ENCODE results near the gene INHBC.

Gene INHBC

DNA sequence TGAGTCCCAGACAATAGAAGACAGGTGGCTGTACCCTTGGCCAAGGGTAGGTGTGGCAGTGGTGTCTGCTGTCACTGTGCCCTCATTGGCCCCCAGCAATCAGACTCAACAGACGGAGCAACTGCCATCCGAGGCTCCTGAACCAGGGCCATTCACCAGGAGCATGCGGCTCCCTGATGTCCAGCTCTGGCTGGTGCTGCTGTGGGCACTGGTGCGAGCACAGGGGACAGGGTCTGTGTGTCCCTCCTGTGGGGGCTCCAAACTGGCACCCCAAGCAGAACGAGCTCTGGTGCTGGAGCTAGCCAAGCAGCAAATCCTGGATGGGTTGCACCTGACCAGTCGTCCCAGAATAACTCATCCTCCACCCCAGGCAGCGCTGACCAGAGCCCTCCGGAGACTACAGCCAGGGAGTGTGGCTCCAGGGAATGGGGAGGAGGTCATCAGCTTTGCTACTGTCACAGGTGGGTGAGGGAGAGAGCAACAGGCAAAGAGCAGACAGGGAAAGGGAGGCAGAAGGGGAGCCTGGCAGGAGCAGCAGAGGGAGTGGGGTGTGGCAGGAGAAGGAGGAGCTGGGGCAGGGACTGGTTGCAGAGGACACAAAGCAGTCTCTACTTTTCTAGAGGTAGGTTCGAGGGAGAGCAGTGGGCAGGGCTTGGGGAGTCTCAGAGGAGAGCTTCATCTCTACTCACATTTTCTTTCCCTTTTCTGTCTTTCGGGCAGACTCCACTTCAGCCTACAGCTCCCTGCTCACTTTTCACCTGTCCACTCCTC, 21.0 kb downstream of the INHBC start:
- no peak for DNase-seq

DNA sequence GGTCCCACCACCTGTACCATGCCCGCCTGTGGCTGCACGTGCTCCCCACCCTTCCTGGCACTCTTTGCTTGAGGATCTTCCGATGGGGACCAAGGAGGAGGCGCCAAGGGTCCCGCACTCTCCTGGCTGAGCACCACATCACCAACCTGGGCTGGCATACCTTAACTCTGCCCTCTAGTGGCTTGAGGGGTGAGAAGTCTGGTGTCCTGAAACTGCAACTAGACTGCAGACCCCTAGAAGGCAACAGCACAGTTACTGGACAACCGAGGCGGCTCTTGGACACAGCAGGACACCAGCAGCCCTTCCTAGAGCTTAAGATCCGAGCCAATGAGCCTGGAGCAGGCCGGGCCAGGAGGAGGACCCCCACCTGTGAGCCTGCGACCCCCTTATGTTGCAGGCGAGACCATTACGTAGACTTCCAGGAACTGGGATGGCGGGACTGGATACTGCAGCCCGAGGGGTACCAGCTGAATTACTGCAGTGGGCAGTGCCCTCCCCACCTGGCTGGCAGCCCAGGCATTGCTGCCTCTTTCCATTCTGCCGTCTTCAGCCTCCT, 21.6 kb downstream of the INHBC start:
- peak; percentile 51 for DNase-seq

DNA sequence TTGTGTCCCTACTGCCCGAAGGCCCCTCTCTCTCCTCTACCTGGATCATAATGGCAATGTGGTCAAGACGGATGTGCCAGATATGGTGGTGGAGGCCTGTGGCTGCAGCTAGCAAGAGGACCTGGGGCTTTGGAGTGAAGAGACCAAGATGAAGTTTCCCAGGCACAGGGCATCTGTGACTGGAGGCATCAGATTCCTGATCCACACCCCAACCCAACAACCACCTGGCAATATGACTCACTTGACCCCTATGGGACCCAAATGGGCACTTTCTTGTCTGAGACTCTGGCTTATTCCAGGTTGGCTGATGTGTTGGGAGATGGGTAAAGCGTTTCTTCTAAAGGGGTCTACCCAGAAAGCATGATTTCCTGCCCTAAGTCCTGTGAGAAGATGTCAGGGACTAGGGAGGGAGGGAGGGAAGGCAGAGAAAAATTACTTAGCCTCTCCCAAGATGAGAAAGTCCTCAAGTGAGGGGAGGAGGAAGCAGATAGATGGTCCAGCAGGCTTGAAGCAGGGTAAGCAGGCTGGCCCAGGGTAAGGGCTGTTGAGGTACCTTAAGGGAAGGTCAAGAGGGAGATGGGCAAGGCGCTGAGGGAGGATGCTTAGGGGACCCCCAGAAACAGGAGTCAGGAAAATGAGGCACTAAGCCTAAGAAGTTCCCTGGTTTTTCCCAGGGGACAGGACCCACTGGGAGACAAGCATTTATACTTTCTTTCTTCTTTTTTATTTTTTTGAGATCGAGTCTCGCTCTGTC, 22.3 kb downstream of the INHBC start:
- DNase-seq = peak; percentile 11

DNA sequence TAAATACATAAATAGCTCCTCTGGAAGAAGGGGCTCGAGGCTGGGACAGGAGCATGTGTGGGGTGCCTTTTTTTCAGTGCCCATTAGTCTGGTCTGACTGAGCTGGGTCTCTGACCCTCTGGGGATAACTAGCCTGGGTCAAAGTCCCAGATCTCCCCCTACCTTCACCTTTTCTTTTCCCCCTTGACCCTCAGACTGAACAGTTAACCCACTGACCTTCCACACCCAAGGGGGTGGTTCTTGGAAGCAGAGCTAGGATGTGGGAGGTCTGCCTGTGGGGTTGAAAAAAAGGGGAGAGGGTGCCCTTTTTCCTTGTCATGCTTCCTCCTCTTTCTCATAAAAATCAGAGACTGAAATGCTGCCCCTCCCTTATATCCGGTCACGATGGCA, 24.1 kb downstream of the INHBC start:
- no peak for DNase-seq

DNA sequence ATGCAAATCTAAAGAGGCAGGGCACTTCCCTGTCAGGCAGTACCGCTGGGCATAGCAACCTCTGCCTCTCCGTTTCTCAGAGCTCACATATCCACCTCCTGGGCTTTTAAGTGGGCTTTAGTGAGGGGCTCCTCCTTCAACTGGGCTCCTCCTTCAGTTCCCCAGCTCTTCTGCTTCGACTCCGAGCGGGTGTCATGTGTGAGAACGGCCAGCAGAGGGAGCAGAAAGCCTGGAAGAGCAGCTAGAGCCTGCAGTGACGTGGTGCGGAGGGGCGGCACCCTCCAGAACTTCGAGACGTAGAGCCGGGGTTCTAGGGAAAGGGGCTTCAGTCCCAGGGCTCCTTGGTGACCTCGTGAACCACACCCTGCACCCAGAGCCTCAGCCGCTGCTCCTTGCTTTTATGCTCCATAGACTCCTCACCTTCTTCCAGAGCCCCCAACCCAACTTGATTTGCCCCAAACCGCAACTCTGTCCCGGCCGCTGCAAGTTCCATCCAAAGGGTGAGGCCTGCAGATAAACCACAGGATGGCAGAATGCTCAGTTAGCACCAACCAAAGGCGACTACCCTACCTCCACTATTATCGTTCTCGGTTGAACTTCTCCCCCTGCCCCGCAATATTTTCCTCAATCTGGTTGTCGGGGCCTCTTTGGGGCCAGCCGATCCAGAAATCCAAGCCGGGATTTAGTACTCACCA, 24.6 kb downstream of the INHBC start:
- peak; percentile 95 for DNase-seq

DNA sequence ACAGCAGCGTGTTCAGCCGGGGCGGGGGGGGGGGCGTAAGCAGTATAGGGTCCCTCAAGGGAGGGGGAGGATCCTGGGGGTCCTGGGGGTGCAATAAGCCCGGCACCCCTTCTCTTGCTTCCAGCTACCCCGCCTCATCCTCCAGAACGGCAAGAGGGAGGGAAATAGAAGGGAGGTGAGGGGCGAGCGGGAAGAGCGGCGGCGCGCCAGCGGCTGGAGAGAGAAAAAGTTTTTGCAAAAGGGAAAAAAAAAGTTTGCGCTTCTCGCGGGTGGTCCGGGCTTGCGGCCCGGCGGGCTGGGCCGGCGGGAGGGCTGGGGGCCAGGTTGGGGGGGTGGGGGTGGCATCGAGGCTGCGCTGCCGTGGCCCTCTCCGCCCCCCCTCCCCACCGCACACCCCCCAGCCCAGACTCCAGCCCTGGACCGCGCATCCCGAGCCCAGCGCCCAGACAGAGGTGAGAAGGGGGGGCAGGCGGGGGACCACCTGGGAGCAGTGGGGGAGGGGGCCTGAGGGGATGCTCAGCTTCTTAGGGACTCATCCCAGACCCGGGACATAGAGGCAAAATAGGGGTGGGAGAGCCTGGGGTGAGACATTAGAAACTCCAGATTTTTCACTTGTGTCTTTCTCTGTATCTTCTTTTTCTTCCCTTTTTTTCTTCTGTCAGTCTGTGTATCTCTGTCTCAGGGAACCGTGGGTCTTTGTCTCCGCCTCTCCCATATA, 25.3 kb downstream of the INHBC start, which contains the start of gene GLI1:
GLI1 (plus strand) TSS at position 36 of the 718 bp plus-strand sequence. CDS start 3,907 bp downstream, outside the sequence.
- DNase-seq = peak; percentile 36

DNA sequence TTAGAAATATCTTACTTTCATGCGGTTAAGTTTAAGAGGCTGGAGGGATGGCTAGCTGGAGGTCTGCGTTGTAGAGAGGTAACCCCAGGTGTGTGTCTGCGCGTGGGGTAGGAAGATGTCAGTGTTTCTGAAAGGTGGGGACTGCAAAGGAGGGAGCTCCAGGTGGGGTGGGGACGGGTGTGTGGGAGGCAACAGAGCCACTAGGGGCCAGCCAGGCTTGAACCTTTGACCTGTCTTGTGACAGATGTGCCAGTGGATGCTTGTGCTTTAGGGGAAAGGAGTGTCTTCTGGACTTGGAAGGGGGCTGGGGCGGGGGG, 25.8 kb downstream of the INHBC start:
- DNase-seq = no peak

DNA sequence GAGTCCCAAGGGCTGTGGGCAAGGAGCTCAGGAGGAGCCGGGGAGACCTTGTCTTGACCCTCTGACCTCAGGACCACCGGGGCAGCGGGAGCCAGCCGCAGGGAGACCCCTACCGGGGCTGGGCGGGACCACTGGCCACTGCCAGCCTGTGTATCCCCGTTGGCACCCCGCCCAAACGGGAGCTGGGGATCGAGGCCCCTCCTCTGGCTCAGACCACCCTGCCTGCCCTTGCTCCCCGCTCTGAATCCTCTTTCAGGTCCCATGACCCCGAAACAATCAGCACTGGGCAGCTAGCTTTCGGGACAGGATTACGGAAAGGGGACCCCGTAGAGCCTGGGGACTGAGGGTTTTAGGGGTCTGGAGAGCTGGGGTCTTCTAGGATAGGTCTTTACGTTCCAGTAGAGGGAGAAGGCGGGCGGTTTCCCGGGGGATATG, 26.3 kb downstream of the INHBC start:
- no peak for DNase-seq

DNA sequence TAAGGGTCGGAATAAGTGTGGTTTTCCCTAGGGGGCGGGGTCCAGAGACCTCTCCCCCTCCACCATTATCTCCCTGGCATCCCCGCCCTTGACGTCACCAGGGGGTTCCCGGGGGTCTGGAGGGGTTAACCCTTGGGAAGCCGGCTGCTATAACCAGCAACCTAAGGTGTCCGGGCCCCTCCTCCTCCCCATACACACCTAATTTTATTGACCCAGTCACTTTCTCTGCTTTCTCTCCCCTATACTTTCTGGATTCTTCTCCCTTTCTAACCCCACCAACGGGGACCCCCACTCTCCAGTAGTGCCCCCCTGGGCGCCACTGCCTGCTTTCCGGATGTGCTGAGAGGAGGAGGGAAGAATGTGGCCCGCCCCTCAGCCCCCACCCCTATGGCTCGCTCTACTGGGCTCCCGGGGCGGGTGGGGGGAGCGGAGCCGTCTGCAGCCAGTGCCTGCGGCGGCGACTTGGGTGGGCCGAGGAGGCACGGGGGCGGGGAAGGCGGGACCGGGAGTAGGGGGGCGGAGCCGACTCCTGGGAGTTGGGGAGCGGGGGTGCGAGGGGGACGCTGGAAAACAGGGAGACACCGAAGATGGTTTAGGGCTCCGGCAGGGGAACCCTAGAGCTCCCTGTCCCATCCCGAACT, 26.8 kb downstream of the INHBC start:
- peak; percentile 73 for DNase-seq

DNA sequence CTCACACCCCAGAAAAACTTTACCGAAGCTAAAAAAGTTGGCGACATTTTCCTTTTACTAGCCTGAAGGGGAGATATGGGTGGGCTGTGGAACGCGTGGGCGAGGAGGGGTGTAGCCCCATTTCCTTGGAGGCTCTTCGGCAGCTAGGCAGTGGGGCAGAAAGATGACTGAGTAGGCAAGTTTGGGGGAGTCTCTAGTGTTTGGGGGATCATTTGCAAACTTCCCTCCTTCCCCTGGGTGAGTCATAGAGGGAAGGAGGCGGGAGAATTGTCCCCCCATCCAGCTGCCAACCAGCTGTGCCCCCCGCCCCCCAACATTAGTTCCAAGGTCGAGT, 27.3 kb downstream of the INHBC start:
- no peak for DNase-seq

DNA sequence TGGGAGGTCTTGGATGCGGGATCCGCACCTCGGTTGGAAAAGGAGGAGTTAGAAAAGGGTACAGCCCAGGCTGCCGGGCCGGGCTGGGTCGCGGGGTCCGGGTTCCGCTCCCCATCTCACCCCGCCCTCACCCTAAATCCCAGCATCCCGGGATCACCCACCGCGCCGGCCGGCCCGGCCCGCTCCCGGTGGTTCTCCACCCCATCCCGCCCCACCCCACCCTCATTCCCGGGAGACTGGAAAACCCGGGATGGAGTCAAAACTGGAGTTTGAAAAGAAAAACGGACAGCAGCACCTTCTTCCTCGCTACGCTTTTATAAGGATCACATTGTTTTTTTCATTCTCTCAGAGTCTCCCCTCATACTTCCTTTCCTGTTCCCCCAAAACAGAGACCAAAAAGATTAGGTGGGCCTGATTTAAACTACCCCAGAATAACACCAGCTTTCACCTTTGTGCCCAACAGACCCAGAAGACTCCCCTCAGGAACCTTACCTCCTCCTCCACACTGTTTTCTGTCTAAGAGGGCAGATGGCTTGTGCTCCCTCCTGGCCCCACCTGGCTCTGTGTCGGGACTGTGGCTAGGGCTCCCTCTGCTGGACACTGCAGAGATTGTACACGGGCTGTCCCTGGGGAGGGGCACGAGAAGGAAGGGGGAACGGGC, 27.8 kb downstream of the INHBC start:
- peak; percentile 91 for DNase-seq

DNA sequence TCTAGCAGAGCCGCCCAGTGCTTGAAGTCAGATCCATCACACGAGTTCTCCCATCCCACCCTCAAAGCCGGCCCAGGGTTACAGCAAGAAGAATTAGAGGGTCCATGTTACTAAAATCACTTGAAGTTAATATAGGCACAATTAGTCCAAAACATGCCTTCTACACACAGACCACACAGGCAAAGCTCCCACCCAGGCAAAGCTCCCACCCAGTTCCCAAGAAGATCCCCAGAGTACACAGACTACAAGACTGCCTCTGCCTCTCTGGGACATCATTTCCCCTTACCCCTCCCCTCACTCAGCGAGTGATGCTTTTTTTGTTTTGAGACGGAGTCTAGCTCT, 28.3 kb downstream of the INHBC start:
- no peak for DNase-seq

DNA sequence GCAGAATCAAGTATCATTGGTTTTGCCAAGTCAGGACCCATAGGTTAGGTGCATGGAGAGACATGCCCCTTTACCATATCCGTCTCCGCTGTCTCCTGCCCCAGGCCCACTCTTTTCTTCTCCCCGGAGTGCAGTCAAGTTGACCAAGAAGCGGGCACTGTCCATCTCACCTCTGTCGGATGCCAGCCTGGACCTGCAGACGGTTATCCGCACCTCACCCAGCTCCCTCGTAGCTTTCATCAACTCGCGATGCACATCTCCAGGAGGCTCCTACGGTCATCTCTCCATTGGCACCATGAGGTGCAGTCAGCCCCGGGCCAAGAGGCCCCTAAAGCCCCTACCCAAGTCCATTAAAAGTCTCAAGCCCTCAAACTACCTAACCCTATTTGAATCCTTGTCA, 30.0 kb downstream of the INHBC start:
- DNase-seq = no peak

DNA sequence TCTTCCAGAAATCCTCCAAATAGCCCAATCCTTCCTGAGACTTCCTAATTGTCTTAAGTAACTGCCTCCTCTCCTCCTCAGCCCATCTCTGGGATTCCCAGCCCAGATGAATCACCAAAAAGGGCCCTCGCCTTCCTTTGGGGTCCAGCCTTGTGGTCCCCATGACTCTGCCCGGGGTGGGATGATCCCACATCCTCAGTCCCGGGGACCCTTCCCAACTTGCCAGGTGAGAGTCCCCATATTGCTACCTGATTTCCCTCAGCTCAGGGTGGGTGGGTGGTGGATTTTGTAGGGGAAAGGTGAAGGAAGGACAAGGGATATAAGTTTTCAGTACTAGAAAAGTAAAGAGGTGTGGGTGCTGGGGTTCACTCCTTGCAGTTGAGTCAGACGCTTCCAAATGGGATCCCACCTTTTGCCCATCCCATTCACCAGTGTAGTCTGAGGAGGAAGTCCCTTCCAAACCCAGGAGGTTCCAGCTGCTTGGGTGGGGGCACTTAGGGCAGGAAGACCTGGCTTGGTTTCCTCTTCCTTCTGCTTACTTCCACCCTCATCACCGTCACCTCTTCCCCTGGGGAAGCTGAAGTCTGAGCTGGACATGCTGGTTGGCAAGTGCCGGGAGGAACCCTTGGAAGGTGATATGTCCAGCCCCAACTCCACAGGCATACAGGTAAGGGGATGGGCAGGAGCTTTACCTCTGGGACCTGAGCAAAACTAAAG, 30.6 kb downstream of the INHBC start:
- DNase-seq = no peak

DNA sequence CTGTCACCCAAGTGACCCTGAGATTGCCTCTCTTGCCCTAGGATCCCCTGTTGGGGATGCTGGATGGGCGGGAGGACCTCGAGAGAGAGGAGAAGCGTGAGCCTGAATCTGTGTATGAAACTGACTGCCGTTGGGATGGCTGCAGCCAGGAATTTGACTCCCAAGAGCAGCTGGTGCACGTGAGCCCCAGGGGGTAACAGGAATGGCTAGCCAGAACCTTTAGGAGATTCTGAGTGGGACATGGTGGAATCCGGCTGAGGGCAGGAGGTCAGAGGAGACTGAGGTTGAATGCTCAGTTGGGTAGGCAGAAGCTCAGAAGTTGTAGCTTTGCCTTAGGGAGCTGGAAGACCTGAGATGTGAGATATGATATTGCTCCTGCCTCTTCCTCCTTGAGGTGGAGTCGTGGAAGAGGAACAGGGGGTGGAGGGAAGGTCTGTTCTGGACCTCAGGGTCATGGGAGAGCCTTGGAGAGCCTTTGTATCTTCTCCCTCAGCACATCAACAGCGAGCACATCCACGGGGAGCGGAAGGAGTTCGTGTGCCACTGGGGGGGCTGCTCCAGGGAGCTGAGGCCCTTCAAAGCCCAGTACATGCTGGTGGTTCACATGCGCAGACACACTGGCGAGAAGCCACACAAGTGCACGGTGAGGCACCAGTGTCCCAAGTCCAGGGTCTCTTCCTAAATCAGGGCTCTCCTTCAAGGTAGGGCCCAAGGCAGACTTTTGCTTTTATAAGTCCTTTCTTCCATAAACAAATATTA, 31.3 kb downstream of the INHBC start:
- no peak for DNase-seq

DNA sequence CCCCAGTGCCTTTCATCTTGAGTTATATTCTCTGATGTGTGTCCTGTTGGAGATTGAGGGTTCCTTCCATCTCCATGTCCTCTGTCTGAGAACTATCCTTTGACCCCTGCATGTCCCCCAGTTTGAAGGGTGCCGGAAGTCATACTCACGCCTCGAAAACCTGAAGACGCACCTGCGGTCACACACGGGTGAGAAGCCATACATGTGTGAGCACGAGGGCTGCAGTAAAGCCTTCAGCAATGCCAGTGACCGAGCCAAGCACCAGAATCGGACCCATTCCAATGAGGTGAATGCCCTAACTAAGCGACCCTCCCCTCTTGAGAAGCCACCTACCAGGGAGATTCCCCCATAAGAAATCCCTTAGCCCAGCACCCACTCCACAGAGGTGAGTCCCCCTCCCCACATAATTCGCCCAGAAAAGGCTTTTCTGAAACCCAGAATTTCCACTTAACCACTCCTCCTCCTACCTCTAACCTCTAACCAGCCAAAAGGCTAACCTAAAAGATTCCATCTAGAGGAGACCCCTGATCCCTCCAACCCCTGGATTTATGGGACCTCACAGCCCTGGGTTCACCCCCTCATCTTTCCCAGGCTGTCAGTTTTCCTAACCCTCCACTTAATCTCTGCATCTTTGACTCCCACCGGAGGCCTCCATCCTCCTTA, 32.8 kb downstream of the INHBC start:
- DNase-seq = no peak

DNA sequence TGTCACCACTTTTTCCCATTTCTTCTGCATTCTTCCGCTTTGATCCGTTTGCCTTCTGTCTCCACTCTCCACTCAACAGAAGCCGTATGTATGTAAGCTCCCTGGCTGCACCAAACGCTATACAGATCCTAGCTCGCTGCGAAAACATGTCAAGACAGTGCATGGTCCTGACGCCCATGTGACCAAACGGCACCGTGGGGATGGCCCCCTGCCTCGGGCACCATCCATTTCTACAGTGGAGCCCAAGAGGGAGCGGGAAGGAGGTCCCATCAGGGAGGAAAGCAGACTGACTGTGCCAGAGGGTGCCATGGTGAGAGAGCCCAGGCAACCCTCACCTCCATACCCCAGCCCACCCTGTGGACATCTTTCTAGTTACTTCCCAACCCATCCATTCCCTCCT, 33.3 kb downstream of the INHBC start:
- no peak for DNase-seq

DNA sequence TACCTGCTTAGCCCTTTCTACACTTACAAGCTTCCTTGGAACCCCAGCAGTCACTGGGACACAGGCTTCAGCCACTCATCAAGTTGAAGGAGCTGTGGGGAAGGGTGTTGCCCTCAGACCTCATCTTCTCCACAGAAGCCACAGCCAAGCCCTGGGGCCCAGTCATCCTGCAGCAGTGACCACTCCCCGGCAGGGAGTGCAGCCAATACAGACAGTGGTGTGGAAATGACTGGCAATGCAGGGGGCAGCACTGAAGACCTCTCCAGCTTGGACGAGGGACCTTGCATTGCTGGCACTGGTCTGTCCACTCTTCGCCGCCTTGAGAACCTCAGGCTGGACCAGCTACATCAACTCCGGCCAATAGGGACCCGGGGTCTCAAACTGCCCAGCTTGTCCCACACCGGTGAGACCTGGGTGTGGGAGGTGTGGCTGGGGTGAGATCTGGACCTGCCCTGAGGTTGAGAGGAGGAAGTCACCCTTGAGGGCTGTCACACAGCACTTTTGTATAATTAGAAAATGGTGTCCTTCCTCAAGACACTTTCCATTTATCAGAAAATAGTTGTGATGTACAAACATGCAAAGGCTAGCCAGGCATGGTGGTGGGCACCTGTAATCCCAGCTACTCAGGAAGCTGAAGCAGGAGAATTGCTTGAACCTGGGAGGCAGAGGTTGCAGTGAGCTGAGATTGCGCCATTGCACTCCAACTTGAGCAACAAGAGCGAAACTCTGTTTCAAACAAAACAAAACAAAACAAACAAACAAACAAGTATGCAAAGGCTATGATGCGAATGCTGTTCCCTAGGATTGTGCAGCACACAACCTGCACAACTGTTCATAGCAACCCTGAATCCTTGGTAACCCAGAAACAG, 34.9 kb downstream of the INHBC start:
- DNase-seq = no peak

Measured in EL (cell line).